ENCODE data around the gene PTGR3.
A peak's percentile ranks its signal among the peaks of the same experiment; 100 is the strongest.

The PTGR3 gene

DNA sequence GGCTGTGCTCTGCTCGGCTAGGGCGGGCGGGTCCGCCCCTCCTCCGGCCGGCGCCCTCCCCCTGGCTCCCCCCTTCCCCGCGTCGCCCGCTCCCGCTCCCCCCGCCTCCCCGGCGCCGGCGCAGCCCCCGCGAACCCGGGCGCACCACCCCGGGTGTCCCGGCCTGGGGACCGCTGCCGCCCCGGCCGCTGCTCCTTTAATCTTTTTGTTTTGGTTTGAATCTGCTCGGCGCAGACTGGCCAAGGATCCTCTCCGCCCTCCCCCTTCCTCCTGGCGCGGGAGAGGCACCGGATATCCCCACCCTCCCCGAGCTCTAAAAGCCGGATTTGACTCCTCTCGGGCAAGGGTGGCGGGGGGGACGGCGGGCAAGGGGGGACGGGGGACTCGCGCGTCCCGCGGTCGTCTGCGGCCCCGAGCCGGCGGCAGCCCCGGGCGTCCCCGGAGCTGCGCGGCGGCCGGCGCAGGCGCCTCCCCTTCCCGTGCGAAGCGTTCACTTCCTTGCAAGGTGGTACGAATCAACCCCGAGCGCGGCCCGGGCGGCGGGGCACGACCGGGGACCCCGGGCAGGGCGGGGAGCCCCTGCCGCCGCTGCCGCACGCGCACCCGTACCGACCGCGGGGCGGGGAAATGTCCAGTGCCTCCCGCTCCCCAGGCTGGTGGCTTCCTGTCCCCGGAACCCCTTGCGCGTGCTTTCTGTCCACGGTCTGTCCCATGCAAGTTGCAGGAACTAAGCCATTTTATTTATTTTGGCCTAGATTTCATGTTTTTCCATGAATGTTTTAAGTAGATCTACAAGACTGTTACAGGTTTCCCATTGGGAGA lies at the start of gene PTGR3:
Gene PTGR3, minus strand, starts transcription at position 11 of the 822 bp plus-strand sequence. CDS start 81 bp downstream, outside the sequence.
- no peak for DNase-seq

DNA sequence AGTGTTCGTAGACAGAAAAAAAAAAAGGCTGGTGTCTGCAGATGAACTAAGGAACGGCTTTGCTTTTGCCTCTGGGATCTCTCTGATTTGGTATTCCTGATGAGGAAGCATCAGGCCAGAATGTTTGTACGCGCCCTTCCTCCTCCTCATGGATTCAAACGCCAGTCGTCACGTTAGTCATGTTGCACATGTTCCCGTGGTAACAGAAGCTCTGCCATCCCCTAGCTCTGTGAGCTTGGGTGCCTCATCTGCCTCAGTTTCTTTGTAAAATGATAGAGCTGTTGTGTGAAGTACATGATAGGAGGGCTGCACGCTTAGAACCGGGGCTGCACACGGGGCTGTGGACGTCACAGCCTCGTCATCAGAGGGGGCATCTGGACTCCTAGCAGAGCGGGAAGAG lies 48.7 kb upstream of the PTGR3 start:
- DNase-seq, result no peak

GRCh38 chr18:75256376-75256775 lies 47.4 kb upstream of the PTGR3 start:
- no peak for DNase-seq

DNA sequence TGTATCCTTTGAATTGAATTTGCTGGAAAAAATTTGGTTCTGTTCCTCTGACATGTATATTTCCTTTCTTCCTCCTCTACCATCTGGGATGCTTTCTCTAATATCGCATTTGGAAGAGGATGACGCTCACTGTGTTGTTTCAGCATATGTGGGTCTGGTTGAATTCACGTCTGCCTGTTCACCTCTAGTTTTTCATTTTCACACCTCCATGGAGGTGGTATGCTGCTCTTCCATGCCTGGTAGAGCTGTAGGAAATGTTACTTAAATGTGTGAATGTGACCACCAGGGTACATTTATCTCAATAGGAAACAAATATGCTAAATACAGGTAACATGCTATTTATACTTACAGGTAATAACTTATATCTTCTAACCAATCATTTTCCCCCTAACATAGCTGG lies 46.2 kb upstream of the PTGR3 start:
- DNase-seq, result no peak

GRCh38 chr18:75253784-75254183 lies 44.8 kb upstream of the PTGR3 start:
- DNase-seq, result no peak

GRCh38 chr18:75253043-75253442 lies 44.1 kb upstream of the PTGR3 start:
- no peak for DNase-seq

DNA sequence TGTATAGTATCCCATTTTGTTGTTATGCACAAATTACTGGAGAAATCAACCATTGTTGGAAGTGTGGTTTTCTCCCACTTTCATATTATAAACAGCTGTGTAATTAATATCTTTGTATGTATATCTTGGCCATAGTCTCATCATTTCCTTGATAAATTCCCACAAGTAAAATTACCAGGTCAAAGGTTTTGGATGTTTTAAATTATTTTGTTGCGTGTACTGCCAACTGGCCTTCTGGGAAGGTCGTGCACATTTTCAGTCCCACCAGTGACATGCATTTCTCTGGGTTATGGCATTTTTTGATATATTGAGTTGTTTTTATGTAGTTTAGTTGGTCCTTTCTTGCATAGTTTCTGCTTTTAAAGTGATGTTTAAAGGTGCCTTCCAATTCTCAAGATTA lies 43.2 kb upstream of the PTGR3 start:
- DNase-seq, result no peak

DNA sequence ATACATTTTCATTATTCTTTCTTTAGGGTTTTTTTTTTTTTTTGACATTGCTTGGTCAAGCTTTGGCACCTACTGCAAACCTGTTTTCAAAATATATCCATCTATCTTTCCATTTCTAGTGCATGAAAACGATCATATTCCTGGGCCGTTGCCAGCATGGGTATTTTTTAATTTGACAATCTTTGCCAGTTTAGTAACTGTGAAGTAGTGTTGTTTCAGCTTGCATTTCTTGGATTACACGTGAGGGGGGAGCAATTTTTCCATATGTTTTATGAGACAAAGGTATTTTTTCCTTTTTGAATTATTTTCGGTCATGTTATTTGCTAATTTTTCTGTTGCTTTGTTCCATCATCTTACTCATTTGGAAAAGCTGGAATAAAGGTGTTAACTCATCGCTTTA lies 42.5 kb upstream of the PTGR3 start:
- DNase-seq, result no peak

GRCh38 chr18:75250471-75250821 lies 41.5 kb upstream of the PTGR3 start:
- no peak for DNase-seq

DNA sequence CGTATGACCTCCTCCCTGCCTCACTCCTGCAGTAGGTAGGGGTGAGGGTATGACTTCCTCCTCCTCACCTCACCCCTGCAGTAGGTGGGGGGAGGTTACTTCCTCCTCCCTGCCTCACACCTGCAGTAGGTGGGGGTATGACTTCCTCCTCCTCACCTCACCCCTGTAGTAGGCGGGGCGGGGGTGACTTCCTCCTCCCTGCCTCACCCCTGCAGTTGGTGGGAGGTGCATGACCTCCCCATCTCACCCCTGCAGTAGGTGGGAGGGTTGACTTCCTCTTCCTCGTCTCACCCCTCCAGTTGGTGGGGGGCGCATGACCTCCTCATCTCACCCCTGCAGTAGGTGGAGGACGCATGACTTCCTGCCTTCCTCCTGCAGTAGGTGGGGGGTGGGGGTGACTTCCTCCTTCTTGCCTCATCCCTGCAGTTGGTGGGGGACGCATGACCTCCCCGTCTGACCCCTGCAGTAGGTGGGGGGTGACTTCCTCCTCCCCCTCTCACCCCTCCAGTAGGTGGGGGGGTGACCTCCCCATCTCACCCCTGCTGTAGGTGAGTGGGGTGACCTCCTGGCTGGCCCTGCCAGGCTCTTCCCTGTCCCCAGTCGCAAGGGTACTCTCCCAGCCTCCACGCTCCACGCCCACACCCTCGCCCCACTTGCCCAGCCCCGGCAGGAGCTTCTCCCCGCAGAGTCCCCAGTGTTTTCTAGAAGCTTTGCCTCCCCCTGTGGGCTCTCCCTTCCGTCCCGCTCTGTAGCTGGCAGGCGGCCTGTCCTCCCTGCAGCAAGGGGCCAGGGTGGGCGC lies 40.9 kb upstream of the PTGR3 start:
- DNase-seq, result no peak

- DNase-seq, result no peak
Observed at GRCh38 chr18:75249175-75249518, 40.2 kb upstream of the PTGR3 start.

DNA sequence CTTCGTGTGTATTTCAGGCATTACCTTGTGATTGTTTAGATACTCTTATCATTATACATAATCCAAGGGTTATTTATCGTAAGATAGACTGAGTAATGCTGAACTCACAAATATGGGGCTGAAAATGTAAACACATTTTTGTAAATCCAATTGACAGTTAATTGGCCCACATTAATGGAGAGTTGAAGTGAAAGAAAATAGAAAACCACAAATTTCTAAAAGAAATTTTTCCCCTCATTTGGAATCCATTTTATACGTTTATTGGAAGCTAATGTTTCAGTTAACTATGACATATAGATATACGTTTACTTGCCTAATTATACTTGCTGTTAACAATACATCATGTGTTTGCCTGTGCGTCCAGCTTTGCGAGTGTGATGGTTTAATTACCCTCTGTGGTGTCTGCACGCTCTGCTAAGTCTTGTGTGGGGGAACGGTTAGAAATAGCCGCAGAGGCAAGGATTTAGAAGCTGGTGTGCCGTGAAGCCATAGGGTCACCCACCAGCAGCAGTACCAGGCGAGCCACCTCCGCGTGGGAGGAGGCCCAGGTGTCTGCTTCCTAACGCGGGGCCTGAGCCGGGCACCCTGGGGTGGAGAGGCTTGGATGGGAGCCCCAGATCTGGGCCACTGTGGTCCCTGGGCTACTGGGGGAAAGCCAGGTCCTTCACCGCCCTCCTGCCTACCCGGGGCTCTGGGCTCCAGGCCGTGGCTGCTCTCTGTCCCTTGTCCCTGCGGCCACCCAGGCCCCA lies 39.7 kb upstream of the PTGR3 start:
- no peak for DNase-seq

DNA sequence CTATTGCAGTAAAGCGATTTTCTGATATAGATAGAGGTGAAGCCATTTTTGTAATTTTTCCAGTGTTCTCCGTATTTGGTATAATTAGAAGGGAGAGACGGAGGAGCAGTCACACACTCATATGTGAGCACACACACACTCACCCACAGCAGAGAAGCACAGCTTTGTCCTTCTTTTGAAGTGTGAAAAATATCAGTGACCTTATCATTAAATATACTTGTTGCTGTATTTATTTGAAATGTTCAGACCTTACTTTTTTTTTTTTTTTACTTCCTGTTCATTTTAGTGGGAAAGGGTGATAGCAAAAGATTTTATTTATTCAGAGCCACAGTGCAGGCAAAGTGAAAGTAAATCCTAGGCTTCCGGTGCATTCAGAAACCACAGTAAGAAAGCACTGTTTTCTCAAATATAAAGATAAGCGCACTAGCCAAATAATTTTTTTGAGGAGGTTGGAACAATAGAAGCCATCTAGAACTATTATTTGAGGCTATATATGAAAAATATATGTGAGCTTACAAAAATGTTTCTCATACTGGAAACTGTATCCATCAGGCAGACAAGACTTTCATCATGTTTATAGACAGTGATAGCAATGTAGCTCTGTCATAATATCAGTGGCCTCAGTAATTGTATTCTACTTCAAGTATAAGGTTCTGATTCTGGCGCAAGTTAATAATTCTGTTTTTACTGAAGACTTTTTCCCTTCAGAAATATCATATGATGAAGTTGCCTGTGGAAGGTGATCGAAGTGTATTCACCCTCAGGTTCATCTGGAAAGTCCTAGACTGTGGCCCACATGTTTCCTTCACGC lies 38.9 kb upstream of the PTGR3 start:
- peak; percentile 68 for DNase-seq

- DNase-seq, result no peak
Observed at GRCh38 chr18:75246721-75247610, 38.0 kb upstream of the PTGR3 start.

GRCh38 chr18:75244351-75245313 lies 35.7 kb upstream of the PTGR3 start:
- DNase-seq, result no peak

GRCh38 chr18:75241705-75242104 lies 32.8 kb upstream of the PTGR3 start:
- no peak for DNase-seq

GRCh38 chr18:75240433-75240832 lies 31.5 kb upstream of the PTGR3 start:
- no peak for DNase-seq

- DNase-seq, result no peak
Observed at GRCh38 chr18:75238786-75239185, 29.8 kb upstream of the PTGR3 start.

GRCh38 chr18:75238100-75238499 lies 29.2 kb upstream of the PTGR3 start:
- DNase-seq, result no peak

DNA sequence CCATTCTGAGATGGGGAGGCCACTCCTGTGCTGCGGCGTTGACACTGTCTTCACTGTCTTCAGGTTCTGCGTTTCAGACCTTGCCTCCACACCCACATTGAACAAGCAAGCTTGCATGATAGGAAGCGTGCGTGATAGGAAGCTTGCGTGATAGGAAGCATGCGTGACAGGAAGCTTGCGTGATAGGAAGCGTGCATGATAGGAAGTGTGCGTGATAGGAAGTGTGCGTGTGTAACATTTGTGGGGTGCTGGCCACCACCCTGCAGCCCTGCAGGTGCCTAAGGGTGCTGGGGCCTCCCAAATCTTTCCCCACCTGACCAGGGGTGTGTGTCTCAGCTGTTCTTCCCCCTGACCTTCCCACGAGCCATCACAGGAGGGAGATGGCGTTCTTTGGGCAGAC lies 27.0 kb upstream of the PTGR3 start:
- DNase-seq, result no peak

- no peak for DNase-seq
Observed at GRCh38 chr18:75234901-75235300, 26.0 kb upstream of the PTGR3 start.
